Endodermal cell (in vitro differentiated cells): ENCODE data around the gene FSTL1. TPM values are rescaled to one million over a fixed set of nuclear protein-coding genes. Genes with fewer than 3 reads are reported as not detected.

ENCODE experiments used
- DNase-seq: peaks from one replicate; pipeline ENCODE4 v3.0.0-alpha.2; 2017
- H3K27ac ChIP-seq: 2 replicates; pipeline ENCODE4 v1.5.1; 2013; ENCODE audit warnings: mild to moderate bottlenecking, low read depth, low read length, moderate library complexity
- H3K27me3 ChIP-seq: 2 replicates; pipeline ENCODE4 v1.6.1; 2013; ENCODE audit warnings: mild to moderate bottlenecking, low read length, moderate library complexity; ENCODE audit not compliant: insufficient read depth, control insufficient read depth, poor library complexity, severe bottlenecking
- H3K36me3 ChIP-seq: 2 replicates; pipeline ENCODE4 v1.7.0; 2013; ENCODE audit warnings: mild to moderate bottlenecking, low read length, moderate library complexity; ENCODE audit not compliant: control insufficient read depth, insufficient read depth
- H3K4me1 ChIP-seq: one replicate; pipeline ENCODE4 v1.7.0; 2013; ENCODE audit warnings: low read length; ENCODE audit not compliant: control insufficient read depth, insufficient read depth
- H3K4me3 ChIP-seq: 2 replicates; pipeline ENCODE4 v1.5.1; 2013; ENCODE audit warnings: mild to moderate bottlenecking, low read length, moderate library complexity
- H3K9ac ChIP-seq: 2 replicates; pipeline ENCODE4 v1.6.1; 2013; ENCODE audit warnings: mild to moderate bottlenecking, low read length, moderate library complexity; ENCODE audit not compliant: poor library complexity, severe bottlenecking; ENCODE audit errors: extremely low read depth
- H3K9me3 ChIP-seq: 2 replicates; pipeline ENCODE4 v1.6.1; 2013; ENCODE audit warnings: mild to moderate bottlenecking, low read length, moderate library complexity; ENCODE audit not compliant: control insufficient read depth
- H3K27ac Mint-ChIP-seq: 2 replicates; pipeline ENCODE4 v1.8.0; 2020; ENCODE audit warnings: mixed read lengths
- H3K27me3 Mint-ChIP-seq: 2 replicates; pipeline ENCODE4 v1.8.0; 2021; ENCODE audit warnings: mild to moderate bottlenecking, mixed read lengths; ENCODE audit not compliant: insufficient read depth
- H3K36me3 Mint-ChIP-seq: 2 replicates; pipeline ENCODE4 v1.8.0; 2020; ENCODE audit warnings: low read depth, mixed read lengths
- H3K4me1 Mint-ChIP-seq: 2 replicates; pipeline ENCODE4 v1.8.0; 2020; ENCODE audit warnings: mixed read lengths
- H3K4me3 Mint-ChIP-seq: 2 replicates; pipeline ENCODE4 v1.8.0; 2020; ENCODE audit warnings: mild to moderate bottlenecking, moderate library complexity, mixed read lengths
- H3K9me3 Mint-ChIP-seq: 2 replicates; pipeline ENCODE4 v1.8.0; 2020; ENCODE audit warnings: mild to moderate bottlenecking, mixed read lengths
- WGBS, 2 experiments: methylation state at CpG; one replicate each; pipeline versions ENCODE4 v1.1.5 to v1.1.7; 2013; ENCODE audit warnings: missing lambda C conversion rate in 2 of 2, mixed read lengths in 1 of 2; ENCODE audit not compliant: insufficient coverage in 1 of 2, insufficient read length in 1 of 2; 5-methylcytosine and 5-hydroxymethylcytosine counted together
- total RNA-seq, 2 donors: library from RNA; stranded (reverse); fragmentation: NEBNext Ultra II Directional in 1 of 2; extraction: Animal tissue kit (Norgen Biotek cat#: 25700) in 1 of 2; gene quantifications; 2 replicates in 1 of 2; 3 replicates in 1 of 2; pipeline ENCODE4 v1.2.1, GENCODE V29; 2021
- TF ChIP-seq, protein P1 (sequence below): fragments of 200-600 bp; sonication (generic); conservative IDR thresholded peaks from 2 replicates; pipeline ENCODE4 v1.5.0; 2021; ENCODE audit warnings: antibody characterized with exemption, mild to moderate bottlenecking

The FSTL1 gene
- total RNA-seq, 2 donors from 2014 or later = 309 to 379 TPM

DNA sequence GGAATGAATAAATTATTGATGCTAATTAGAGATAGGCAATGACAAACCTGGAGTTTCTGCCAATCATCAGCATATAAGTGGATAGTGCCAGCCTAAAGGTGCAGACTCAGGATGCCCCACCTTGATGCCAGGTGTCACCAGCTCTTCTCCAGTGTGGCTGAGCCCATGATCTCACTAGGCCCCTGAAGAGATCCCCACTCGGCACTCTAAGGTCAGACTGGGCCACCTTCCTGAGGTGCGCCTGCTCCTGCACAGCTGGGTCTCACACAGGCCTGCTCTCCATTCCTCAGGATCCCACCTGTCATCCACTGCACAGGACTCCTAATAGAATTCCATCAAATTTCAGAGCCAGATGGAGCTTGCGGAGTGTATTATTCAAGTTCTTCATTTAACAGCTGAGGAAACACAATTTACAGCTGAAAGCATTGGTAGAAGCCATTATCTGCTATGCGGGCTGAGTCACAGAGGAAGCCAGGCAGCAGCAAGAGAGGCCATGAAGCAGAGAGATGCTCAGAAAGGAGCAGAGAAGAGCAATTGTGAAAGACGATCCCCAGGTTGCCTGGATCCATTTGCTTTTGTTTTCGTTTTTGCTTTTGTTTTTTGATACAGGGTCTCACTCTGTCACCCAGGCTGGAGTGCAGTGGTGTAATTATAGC lies 25.1 kb upstream of the FSTL1 start:
- DNase-seq = peak; percentile 38
- Histone ChIP-seq H3K9me3 (peaks cover 8% of the 10 kb centered on the region), H3K36me3 (no peaks in the 10 kb centered on the region), H3K4me3 (no peak overlapping the region), H3K27me3 (no peaks in the 10 kb centered on the region), H3K27ac (no peak overlapping the region), H3K9ac (no peak overlapping the region), H3K4me1 (no peaks in the 10 kb centered on the region)
- Mint-ChIP-seq H3K27ac (no peak overlapping the region), H3K9me3 (peaks cover 8% of the 10 kb centered on the region), H3K27me3 (no peaks in the 10 kb centered on the region), H3K4me1 (peaks cover 14% of the 10 kb centered on the region), H3K4me3 (no peak overlapping the region), H3K36me3 (no peaks in the 10 kb centered on the region)
- TF ChIP-seq, protein P1, sequence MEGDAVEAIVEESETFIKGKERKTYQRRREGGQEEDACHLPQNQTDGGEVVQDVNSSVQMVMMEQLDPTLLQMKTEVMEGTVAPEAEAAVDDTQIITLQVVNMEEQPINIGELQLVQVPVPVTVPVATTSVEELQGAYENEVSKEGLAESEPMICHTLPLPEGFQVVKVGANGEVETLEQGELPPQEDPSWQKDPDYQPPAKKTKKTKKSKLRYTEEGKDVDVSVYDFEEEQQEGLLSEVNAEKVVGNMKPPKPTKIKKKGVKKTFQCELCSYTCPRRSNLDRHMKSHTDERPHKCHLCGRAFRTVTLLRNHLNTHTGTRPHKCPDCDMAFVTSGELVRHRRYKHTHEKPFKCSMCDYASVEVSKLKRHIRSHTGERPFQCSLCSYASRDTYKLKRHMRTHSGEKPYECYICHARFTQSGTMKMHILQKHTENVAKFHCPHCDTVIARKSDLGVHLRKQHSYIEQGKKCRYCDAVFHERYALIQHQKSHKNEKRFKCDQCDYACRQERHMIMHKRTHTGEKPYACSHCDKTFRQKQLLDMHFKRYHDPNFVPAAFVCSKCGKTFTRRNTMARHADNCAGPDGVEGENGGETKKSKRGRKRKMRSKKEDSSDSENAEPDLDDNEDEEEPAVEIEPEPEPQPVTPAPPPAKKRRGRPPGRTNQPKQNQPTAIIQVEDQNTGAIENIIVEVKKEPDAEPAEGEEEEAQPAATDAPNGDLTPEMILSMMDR = no peak
- 74 to 82% methylated on average over 6 of the region's 6 CpGs for WGBS, 2 experiments

DNA sequence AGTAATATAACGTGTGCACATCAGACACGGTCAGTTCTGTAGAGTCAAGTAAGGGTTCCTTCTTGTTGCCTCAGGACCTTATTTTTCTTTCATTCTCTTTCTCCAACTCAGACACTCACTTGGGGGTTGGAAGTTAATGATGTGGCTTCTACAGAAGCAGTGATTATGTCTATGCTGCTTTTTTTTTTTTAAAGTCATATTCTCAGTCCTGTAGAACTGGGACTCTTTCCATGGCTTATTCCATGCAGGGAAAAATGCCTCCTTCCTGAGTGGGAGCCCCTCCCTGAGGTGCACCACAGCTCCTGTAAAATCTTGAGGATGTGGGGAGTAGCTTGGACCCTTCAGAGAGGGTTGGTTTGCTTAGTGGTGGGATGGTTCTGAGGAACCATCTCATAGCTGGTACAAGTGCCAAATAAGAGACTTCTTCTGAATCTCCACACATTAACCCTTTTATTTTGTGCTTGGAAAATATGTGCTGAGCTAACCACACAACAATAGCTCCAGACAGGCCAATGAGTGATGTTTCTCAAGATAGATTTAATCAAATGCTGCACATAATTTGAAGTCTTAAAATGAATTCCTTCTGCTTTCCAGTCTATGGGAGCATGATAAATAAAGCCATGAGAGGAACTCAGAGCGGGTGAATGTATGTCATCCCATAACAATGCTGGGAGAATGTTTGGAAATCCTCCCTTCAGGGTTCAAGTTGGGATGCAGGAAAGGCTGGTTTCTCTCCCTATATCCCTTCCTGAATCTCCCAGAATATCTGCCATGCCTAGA lies 23.3 kb upstream of the FSTL1 start:
- Histone ChIP-seq H3K4me1 (peaks cover 3% of the 10 kb centered on the region), H3K27me3 (no peaks in the 10 kb centered on the region), H3K27ac (no peak overlapping the region), H3K9me3 (peaks cover 8% of the 10 kb centered on the region), H3K36me3 (no peaks in the 10 kb centered on the region), H3K4me3 (no peak overlapping the region), H3K9ac (no peak overlapping the region)
- Mint-ChIP-seq H3K4me3 (no peak overlapping the region), H3K4me1 (peaks cover 25% of the 10 kb centered on the region), H3K9me3 (peaks cover 8% of the 10 kb centered on the region), H3K36me3 (no peaks in the 10 kb centered on the region), H3K27ac (no peak overlapping the region), H3K27me3 (no peaks in the 10 kb centered on the region)
- 94 to 96% methylated on average over 3 of the region's 3 CpGs for WGBS, 2 experiments
- TF ChIP-seq, protein P1 = no peak
- no peak for DNase-seq

DNA sequence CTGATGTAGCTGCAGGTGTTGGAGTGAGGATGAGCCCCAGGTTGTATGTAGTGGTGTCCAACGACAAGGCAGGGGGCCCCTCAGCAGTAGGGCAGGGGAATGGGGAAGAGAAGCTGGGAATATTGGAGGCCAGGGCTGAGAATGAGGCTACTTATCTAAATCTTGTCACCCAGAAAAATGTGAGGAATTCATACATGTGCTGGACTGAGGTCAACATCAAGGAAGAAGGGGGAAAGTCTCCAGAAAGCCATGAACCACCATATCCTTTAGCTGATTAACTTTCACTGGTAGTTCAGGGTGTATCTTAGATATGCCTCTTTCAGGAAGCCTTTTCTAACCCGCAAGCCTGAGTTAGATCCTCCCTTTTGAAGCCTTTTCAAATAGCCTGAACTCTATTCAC lies 22.6 kb upstream of the FSTL1 start:
- 86 to 92% methylated on average over 2 of the region's 2 CpGs for WGBS, 2 experiments
- peaks cover 10% of the 10 kb centered on the region for H3K4me1 ChIP-seq
- no peak overlapping the region for H3K4me3 Mint-ChIP-seq

More for the DNA sequence above, 22.6 kb upstream of the FSTL1 start:
- peaks cover 8% of the 10 kb centered on the region for H3K9me3 Mint-ChIP-seq
- peaks cover 29% of the 10 kb centered on the region for H3K4me1 Mint-ChIP-seq
- TF ChIP-seq, protein P1 = no peak
- H3K36me3 Mint-ChIP-seq = no peaks in the 10 kb centered on the region
- Histone ChIP-seq H3K27me3 (no peaks in the 10 kb centered on the region), H3K9ac (no peak overlapping the region), H3K36me3 (no peaks in the 10 kb centered on the region), H3K9me3 (peaks cover 8% of the 10 kb centered on the region), H3K27ac (no peak overlapping the region), H3K4me3 (no peak overlapping the region)
- no peak overlapping the region for H3K27ac Mint-ChIP-seq
- DNase-seq = no peak
- no peaks in the 10 kb centered on the region for H3K27me3 Mint-ChIP-seq
